Suppressor macrophage (primary cell): ENCODE measurements around the gene STMND1.

Experiments
- DNase-seq, 4 experiments: peaks; one replicate each; pipeline ENCODE4 v3.0.0-alpha.2; 2020 to 2022

STMND1 gene

DNA sequence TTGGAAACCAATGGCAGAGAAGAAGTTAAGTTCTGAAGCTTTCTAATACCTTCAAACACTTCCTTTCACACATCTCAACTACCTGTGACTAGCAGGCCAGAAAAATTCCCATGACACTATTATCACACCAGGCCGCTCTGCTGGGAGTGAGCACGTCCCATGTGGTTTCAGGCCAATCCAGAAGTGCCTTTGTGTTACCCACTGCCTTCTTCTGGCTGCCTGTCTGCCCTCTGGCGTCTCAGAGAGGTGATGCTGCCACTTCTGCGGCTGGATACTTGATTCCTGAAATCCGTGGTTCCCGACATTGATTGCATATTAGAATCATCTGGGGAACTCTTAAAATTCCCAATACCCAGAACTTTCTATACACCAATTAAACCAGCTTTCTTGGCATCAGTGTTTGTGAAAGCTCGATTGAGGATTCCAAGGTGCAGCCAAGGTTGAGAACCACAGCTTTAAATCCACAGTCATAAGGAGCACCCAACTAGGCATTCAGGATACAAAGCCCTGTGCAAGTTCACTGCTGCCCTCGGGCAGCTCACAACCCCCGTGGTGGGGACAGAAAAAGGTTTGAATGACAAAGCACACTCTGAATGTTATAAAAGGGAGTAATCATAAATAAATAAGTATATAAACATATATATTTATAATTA lies 65.6 kb downstream of the STMND1 start:
- DNase-seq, result peak in 2 of 4 experiments; percentile 13 to 16

DNA sequence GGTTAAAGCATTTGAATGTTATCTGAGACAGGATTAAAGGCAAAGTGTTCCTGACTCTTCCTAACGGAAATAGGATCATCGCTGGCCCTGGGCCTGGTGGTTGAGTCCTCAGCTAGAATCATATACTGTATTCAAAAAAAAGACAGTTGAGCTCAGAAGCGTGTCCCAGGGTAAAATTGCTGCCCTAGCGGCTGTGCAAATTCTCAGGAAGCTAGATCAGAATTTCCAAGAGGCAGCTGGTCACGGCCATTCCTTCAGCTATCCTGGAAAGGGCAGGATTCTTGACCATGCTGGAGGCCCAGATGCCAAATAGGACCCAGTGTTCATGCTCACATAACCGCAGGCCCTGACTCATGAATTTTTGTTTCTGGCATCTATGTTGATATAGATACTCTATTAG lies 67.4 kb downstream of the STMND1 start:
- DNase-seq, result no peak

DNA sequence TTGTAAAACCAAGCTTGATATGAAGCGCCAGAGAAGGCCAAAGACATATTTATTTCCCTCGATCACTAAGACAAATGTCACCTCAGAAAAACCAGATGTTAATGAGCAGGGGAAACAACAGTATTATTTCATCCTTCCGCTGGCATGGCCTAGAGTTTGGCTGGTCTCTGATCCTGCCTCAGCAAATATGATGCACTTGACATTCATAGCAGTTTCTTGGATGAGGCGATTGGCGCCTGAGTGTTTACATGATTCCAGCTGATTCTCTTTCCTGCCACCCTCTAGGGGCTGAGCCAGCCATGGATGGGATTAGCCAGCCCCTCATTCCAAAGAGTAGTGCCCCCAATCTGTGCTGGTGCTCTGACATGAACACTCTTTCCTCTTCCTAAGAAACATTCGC lies 67.9 kb downstream of the STMND1 start:
- no peak for DNase-seq

DNA sequence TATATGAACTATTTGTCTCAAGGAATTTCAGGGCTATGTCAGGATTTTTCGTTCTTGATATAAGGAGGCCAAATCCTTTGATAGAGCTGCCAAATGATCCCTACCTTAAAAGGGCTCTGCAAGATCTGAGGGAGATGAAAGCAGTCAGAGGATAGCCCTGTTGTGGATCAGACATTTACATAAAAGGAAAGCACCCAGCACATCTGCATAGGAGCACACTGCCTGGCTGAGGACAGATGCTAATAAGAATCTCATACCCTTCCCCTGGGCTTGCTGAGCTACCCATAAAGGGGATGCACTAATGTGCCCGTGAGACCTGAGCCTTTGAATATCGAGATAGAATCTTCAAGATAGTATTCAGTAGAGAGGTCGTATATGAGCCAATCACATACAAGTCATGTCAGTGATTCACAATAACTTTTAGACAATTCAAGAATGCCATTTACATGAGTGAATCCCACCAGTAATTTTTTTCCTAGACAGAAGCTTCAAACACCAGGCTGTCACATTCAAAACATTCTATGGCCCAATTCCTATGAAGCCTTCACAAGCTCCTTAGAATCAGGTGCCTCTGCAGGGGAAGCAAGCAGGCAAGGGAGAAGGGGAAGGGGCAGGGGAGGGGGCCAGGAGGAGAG lies 71.1 kb downstream of the STMND1 start:
- DNase-seq, result no peak

DNA sequence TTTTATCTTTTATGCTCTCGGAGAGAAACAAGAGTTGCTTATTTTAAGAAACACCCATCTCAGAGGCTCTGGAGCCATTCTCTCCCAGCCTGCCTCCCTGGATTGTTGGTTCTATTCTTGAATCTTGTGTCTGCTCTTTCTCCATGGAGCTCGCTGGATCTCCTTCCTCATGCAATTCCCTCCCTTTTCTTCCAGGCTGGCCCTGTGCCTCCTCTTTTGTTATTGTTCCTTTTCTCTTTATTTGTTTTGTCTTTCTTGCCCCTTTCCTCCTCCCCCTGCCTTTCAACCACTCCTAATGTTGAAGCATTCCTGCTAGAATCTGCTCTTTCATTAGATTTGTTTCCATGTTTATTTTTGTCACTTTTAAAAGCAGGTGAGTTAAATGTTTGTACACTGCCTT lies 76.5 kb downstream of the STMND1 start:
- DNase-seq, result no peak

DNA sequence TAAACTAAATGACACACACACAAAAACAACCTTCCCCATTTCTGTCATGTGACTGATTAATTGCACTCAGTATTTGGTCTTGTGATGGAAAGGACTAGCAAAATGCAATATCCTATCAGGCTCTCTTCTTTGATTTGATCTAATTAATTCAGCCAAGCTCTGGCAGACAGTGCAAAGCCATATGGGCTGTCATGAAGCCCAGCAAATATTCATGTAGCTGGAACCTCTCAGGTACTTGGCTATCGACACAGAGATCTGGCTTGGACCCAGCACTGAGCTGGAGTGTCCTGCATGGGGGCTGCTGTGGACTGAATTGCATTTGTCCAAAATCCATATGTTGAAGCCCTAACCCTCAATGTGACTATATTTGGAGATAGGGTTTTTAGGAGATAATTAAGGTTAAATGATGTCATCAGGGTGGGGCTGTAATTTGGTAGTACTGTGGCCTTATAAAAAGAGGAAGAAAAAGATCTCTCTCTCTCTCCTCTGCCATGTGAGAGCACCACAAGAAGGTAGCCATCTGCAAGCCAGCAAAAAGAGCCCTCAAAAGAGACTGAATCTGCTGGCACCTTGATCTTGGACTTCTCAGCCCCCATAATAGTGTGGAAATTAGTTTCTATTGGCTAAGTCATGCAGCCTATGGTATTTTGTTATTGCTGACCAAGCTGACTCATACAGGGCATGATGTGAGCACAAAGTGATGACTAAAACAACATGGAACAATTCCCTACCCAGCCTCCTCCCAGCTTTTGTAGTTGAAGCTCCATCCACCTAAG lies 77.1 kb downstream of the STMND1 start:
- peak in 2 of 4 experiments; percentile 22 to 30 for DNase-seq

DNA sequence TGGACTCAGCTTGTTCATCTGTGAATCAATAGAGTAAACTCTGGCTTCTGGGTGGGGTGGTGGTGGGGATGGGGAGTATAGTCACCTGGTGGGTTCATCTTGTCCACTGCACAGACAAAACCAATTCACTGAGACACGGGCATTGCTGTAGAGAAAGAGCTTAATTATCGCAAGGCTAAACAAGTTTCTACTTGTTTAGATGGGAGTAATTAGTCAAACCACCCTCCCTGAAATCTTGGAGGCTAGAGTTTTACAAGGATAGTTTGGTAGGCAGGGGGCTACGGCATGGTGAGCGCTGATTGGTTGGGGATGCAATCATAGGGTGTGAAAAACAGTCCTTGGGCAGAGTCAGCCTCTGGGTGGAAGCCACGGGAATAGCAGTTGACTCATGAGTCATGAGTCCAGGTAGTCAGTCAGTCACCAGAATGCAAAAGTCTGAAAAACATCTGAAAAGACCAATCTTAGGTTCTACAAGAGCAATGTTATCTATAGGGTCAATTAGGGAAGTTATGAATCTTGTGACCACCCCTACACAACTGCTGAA lies 77.8 kb downstream of the STMND1 start:
- peak in 3 of 4 experiments; percentile 6 to 12 (median 11) for DNase-seq
